ENCODE results near the gene CPXM2. TPM values are rescaled to one million over a fixed set of nuclear protein-coding genes. Genes with fewer than 3 reads are reported as not detected.

Gene CPXM2
- total and polyA plus RNA-seq, 4 donors: 0.05 to 0.92 (median 0.44) TPM

GRCh38 chr10:123786896-123787295, 104.7 kb downstream of the CPXM2 start:
- peaks cover 0 to 1% (median 0%) of the 10 kb centered on the region in 4 donors for H3K9me3 ChIP-seq (ENCODE audit: control insufficient read depth in 4 of 4, low read length in 3 of 4)
- WGBS: 42% methylated on average over 1 of the region's 1 CpG
- H3K27ac ChIP-seq (ENCODE audit: low read depth in 1 of 2, low read length in 2 of 2): no peak overlapping the region
- H3K4me1 ChIP-seq (ENCODE audit: control insufficient read depth in 4 of 4, insufficient read depth in 4 of 4, low read length in 3 of 4): no peaks in the 10 kb centered on the region
- TF ChIP-seq HNF4G (IDR thresholded peaks at IDR 0.05) (no peak), JUND (IDR thresholded peaks at IDR 0.05) (no peak), RXRA (IDR thresholded peaks at IDR 0.05) (no peak), FOXA2 (IDR thresholded peaks at IDR 0.05) (no peak), YY1 (IDR thresholded peaks at IDR 0.05) (no peak), HNF4A (conservative IDR thresholded peaks at IDR 0.05) (no peak), ATF3 (IDR thresholded peaks at IDR 0.05) (no peak), GABPA (IDR thresholded peaks at IDR 0.05 in 1 of 2, conservative IDR thresholded peaks at IDR 0.05 in 1 of 2) (no peak), EGR1 (IDR thresholded peaks at IDR 0.05; ENCODE audit: low read depth in 2 of 2) (no peak), RAD21 (IDR thresholded peaks at IDR 0.05) (no peak), CTCF (IDR thresholded peaks at IDR 0.05; ENCODE audit: low read depth, low read length, missing input control) (no peak), FOXA1 (IDR thresholded peaks at IDR 0.05) (no peak), MAX (IDR thresholded peaks at IDR 0.05) (no peak), REST (IDR thresholded peaks at IDR 0.05) (no peak), ZBTB33 (IDR thresholded peaks at IDR 0.05) (no peak), NR2F2 (IDR thresholded peaks at IDR 0.05) (no peak), TAF1 (conservative IDR thresholded peaks at IDR 0.05) (no peak), SP1 (IDR thresholded peaks at IDR 0.05) (no peak)
- no peaks in the 10 kb centered on the region for H3K36me3 ChIP-seq (ENCODE audit: control insufficient read depth in 4 of 4, insufficient read depth in 3 of 4, low read depth in 1 of 4, low read length in 3 of 4)
- no peak for DNase-seq (ENCODE audit: low spot score)
- no peak overlapping the region for H3K4me3 ChIP-seq (ENCODE audit: low read depth in 1 of 3, low read length in 3 of 3)
- H3K9ac ChIP-seq (ENCODE audit: low read depth in 1 of 2, low read length in 2 of 2): no peak overlapping the region
- H3K27me3 ChIP-seq (ENCODE audit: control insufficient read depth in 4 of 4, insufficient read depth in 4 of 4, low read length in 3 of 4): peaks cover 0 to 2% (median 0%) of the 10 kb centered on the region in 4 donors
